Measurements from ENCODE around the gene COX7A1. TPM values are rescaled to one million over a fixed set of nuclear protein-coding genes. Genes with fewer than 3 reads are reported as not detected.

The COX7A1 gene
- total RNA-seq, 1 donor from 2014 or later = 0.64 TPM

GRCh38 chr19:36160821-36161596 is 8.8 kb upstream of the COX7A1 start:
- Histone ChIP-seq H3K27me3 (ENCODE audit: insufficient read depth, low read length) (no peaks in the 10 kb centered on the region), H4K20me1 (ENCODE audit: insufficient read depth, low read length) (no peaks in the 10 kb centered on the region), H3K27ac (ENCODE audit: low read depth, low read length) (no peak overlapping the region), H2AFZ (ENCODE audit: low read depth, low read length) (no peak overlapping the region), H3K79me2 (ENCODE audit: insufficient read depth, low read length) (no peaks in the 10 kb centered on the region), H3K9ac (ENCODE audit: low read length) (no peak overlapping the region), H3K4me2 (ENCODE audit: low read length) (no peak overlapping the region), H3K9me3 (ENCODE audit: insufficient read depth, low read depth, low read length) (no peaks in the 10 kb centered on the region), H3K4me1 (ENCODE audit: insufficient read depth, low read length) (no peaks in the 10 kb centered on the region), H3K4me3 (ENCODE audit: insufficient read depth, low read depth, low read length) (no peak overlapping the region), H3K36me3 (ENCODE audit: insufficient read depth, low read length) (no peaks in the 10 kb centered on the region)
- DNase-seq (ENCODE audit: low read depth) = no peak
- no peaks in the 10 kb centered on the region for H3K27me3 Mint-ChIP-seq (ENCODE audit: low read depth, unreplicated experiment)
- no peak for FAIRE-seq
- H3K36me3 Mint-ChIP-seq (ENCODE audit: low read depth, unreplicated experiment) = peaks cover 15% of the 10 kb centered on the region
- TF ChIP-seq CTCF (IDR thresholded peaks at IDR 0.05; ENCODE audit: insufficient read depth, low read depth, low read length) (no peak), EZH2 (IDR thresholded peaks at IDR 0.05; ENCODE audit: insufficient read depth, low read length) (no peak)
- H3K4me3 Mint-ChIP-seq (ENCODE audit: unreplicated experiment) = no peak overlapping the region
- H3K4me1 Mint-ChIP-seq (ENCODE audit: low read depth, unreplicated experiment) = peaks cover 11% of the 10 kb centered on the region
- H3K27ac Mint-ChIP-seq (ENCODE audit: unreplicated experiment) = peak overlapping the region; percentile 77
- H3K9me3 Mint-ChIP-seq (ENCODE audit: unreplicated experiment) = no peaks in the 10 kb centered on the region

DNA sequence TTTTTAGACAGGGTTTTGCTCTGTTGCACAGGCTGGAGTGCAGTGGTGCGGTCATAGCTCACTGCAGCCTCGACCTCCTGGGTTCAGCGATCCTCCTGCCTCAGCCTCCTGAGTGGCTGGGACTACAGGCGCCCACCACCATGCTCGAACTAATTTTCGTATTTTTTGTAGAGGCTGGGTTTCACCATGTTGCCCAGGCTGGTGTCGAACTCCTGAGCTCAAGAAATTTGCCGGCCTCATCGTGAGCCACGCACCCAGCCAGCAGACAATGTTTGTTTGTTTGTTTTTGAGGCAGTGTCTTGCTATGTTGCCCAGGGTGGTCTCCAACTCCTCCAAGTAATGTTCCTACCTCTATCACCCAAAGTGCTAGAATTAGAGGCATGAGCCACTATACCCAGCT is 879 bp upstream of the COX7A1 start:
- H3K27ac ChIP-seq (ENCODE audit: low read depth, low read length) = no peak overlapping the region
- no peaks in the 10 kb centered on the region for H3K9me3 Mint-ChIP-seq (ENCODE audit: unreplicated experiment)
- H3K27ac Mint-ChIP-seq (ENCODE audit: unreplicated experiment) = no peak overlapping the region
- H3K4me3 Mint-ChIP-seq (ENCODE audit: unreplicated experiment) = no peak overlapping the region
- no peak overlapping the region for H3K9ac ChIP-seq (ENCODE audit: low read length)
- H3K9me3 ChIP-seq (ENCODE audit: insufficient read depth, low read depth, low read length) = no peaks in the 10 kb centered on the region
- no peak for DNase-seq (ENCODE audit: low read depth)
- H3K36me3 Mint-ChIP-seq (ENCODE audit: low read depth, unreplicated experiment) = peaks cover 20% of the 10 kb centered on the region
- H3K79me2 ChIP-seq (ENCODE audit: insufficient read depth, low read length) = peaks cover 3% of the 10 kb centered on the region
- H3K4me1 ChIP-seq (ENCODE audit: insufficient read depth, low read length) = no peaks in the 10 kb centered on the region
- TF ChIP-seq EZH2 (IDR thresholded peaks at IDR 0.05; ENCODE audit: insufficient read depth, low read length) = no peak
- no peak for FAIRE-seq
- H4K20me1 ChIP-seq (ENCODE audit: insufficient read depth, low read length) = peaks cover 32% of the 10 kb centered on the region
- peak overlapping the region; percentile 52 for H3K4me2 ChIP-seq (ENCODE audit: low read length)
- no peaks in the 10 kb centered on the region for H3K27me3 ChIP-seq (ENCODE audit: insufficient read depth, low read length)
- no peaks in the 10 kb centered on the region for H3K27me3 Mint-ChIP-seq (ENCODE audit: low read depth, unreplicated experiment)
- no peak overlapping the region for H3K4me3 ChIP-seq (ENCODE audit: insufficient read depth, low read depth, low read length)
- H2AFZ ChIP-seq (ENCODE audit: low read depth, low read length) = no peak overlapping the region
- peaks cover 14% of the 10 kb centered on the region for H3K4me1 Mint-ChIP-seq (ENCODE audit: low read depth, unreplicated experiment)
- peaks cover 10% of the 10 kb centered on the region for H3K36me3 ChIP-seq (ENCODE audit: insufficient read depth, low read length)

- Mint-ChIP-seq H3K27ac (ENCODE audit: unreplicated experiment) (no peak overlapping the region), H3K9me3 (ENCODE audit: unreplicated experiment) (no peaks in the 10 kb centered on the region), H3K27me3 (ENCODE audit: low read depth, unreplicated experiment) (no peaks in the 10 kb centered on the region), H3K36me3 (ENCODE audit: low read depth, unreplicated experiment) (peaks cover 24% of the 10 kb centered on the region), H3K4me1 (ENCODE audit: low read depth, unreplicated experiment) (peaks cover 12% of the 10 kb centered on the region), H3K4me3 (ENCODE audit: unreplicated experiment) (no peak overlapping the region)
- Histone ChIP-seq H3K4me3 (ENCODE audit: insufficient read depth, low read depth, low read length) (no peak overlapping the region), H3K36me3 (ENCODE audit: insufficient read depth, low read length) (peaks cover 16% of the 10 kb centered on the region), H3K4me2 (ENCODE audit: low read length) (peak overlapping the region; percentile 52), H3K27me3 (ENCODE audit: insufficient read depth, low read length) (no peaks in the 10 kb centered on the region), H3K79me2 (ENCODE audit: insufficient read depth, low read length) (peaks cover 5% of the 10 kb centered on the region), H3K9ac (ENCODE audit: low read length) (peak overlapping the region; percentile 31), H4K20me1 (ENCODE audit: insufficient read depth, low read length) (peaks cover 41% of the 10 kb centered on the region), H3K4me1 (ENCODE audit: insufficient read depth, low read length) (no peaks in the 10 kb centered on the region), H2AFZ (ENCODE audit: low read depth, low read length) (no peak overlapping the region), H3K27ac (ENCODE audit: low read depth, low read length) (no peak overlapping the region), H3K9me3 (ENCODE audit: insufficient read depth, low read depth, low read length) (no peaks in the 10 kb centered on the region)
- TF ChIP-seq EZH2 (IDR thresholded peaks at IDR 0.05; ENCODE audit: insufficient read depth, low read length) (no peak), CTCF (IDR thresholded peaks at IDR 0.05; ENCODE audit: insufficient read depth, low read depth, low read length) (no peak)
- FAIRE-seq = no peak
- DNase-seq (ENCODE audit: low read depth) = no peak
Observed at GRCh38 chr19:36152019-36152351, 262 bp downstream of the COX7A1 start.
